ENCODE results near the gene RTL5. TPM values are rescaled to one million over a fixed set of nuclear protein-coding genes. Genes with fewer than 3 reads are reported as not detected.

RTL5 gene
- total RNA-seq, 2 donors from 2014 or later: 1.5 to 3.0 TPM

DNA sequence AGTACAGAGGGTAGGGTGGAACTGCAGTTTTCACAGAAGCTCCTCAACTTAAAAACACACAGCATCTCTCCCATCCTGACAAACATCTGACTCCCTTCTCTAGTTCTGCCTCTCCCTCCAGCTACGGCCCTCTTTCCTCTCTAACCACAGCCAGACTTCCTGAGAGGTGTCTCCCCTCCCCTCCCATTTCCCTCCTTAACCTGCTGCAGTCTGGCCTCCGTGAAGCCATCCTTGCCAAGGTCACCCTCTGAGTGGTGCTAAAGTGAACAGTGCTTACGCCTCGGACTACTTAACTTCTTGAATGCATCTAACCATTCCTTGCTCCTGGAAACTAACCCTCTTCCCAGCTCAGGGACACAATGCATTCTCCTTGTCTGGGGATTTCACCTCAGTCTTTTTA, 53.3 kb downstream of the RTL5 start:
- no peak for TF ChIP-seq CTCF (IDR thresholded peaks at IDR 0.05)
- no peak overlapping the region for H3K4me3 ChIP-seq
- no peak for DNase-seq (ENCODE audit: low spot score)
- H3K9me3 ChIP-seq: no peaks in the 10 kb centered on the region
- H3K4me1 ChIP-seq: no peaks in the 10 kb centered on the region
- H3K36me3 ChIP-seq: no peaks in the 10 kb centered on the region
- no peak overlapping the region for H3K27ac ChIP-seq
- H3K27me3 ChIP-seq: no peaks in the 10 kb centered on the region

Other genes with a start within 250 kb of the RTL5 start
- 1 to 10 TPM; 5.5 to 9.3 TPM for gene NHSL2, start 221.1 kb downstream of the RTL5 start, total RNA-seq
- 10 to 100 TPM in 1 of 2 donors, 1 to 10 TPM in 1; 3.9 to 11.8 TPM for gene PIN4, start 49.8 kb upstream of the RTL5 start, total RNA-seq
- gene ERCC6L, start 107.1 kb upstream of the RTL5 start, total RNA-seq: under 1 TPM in 1 of 2 donors, not detected in 1; 0.15 TPM
- 100 to 1,000 TPM; 400 to 629 TPM for gene RPS4X, start 145.3 kb upstream of the RTL5 start, total RNA-seq
- gene CITED1, start 174.0 kb upstream of the RTL5 start, total RNA-seq: under 1 TPM in 1 of 2 donors, not detected in 1; 0.51 TPM

Data from right atrium auricular region (tissue), 2 donors.